Esophagus muscularis mucosa (tissue), 4 donors: ENCODE results near the gene XPC. TPM values are rescaled to one million over a fixed set of nuclear protein-coding genes. Genes with fewer than 3 reads are reported as not detected.

ENCODE experiments used
- DNase-seq: peaks from one replicate; pipeline ENCODE4 v3.0.0-alpha.2; 2017; ENCODE audit errors: extremely low spot score
- H3K27ac ChIP-seq, 4 donors: fragments of 200-600 bp; sonication (generic); replicated peaks in 1 of 4; 1 replicate in 3 of 4; 2 replicates in 1 of 4; pipeline ENCODE4 v1.5.1; 2016 to 2019; ENCODE audit warnings: mild to moderate bottlenecking in 1 of 4
- H3K27me3 ChIP-seq, 4 donors: fragments of 200-600 bp; sonication (generic); one replicate each; pipeline versions ENCODE4 v1.5.1 to v1.6.0; 2016 to 2019
- H3K36me3 ChIP-seq, 4 donors: fragments of 200-600 bp; sonication (generic); one replicate each; pipeline ENCODE4 v1.5.1; 2016 to 2019
- H3K4me1 ChIP-seq, 4 donors: fragments of 200-600 bp; sonication (generic); one replicate each; pipeline ENCODE4 v1.5.1; 2016 to 2019
- H3K4me3 ChIP-seq, 4 donors: fragments of 200-600 bp; sonication (generic); 1 replicate in 2 of 4; 2 replicates in 2 of 4; pipeline ENCODE4 v1.5.1; 2016 to 2019; ENCODE audit warnings: mild to moderate bottlenecking in 4 of 4, moderate library complexity in 1 of 4
- H3K9me3 ChIP-seq, 4 donors: fragments of 200-600 bp; sonication (generic); 1 replicate in 3 of 4; 2 replicates in 1 of 4; pipeline ENCODE4 v1.5.1; 2016 to 2019
- EP300 ChIP-seq: sonication (generic); formaldehyde crosslinking; IDR thresholded peaks from one replicate; pipeline ENCODE4 v1.6.1; 2017; ENCODE audit warnings: antibody characterized with exemption
- POLR2A ChIP-seq: fragments of 450-650 bp; IDR thresholded peaks from one replicate; pipeline ENCODE4 v1.6.1; 2017; ENCODE audit warnings: antibody characterized with exemption, moderate library complexity, mild to moderate bottlenecking, low read depth
- POLR2AphosphoS5 ChIP-seq, 2 donors: sonication (generic); formaldehyde crosslinking; IDR thresholded peaks; one replicate each; pipeline ENCODE4 v1.6.1; 2017; ENCODE audit warnings: antibody characterized with exemption in 2 of 2
- WGBS: methylation state at CpG from one replicate; pipeline ENCODE4 v1.1.5; 2018; 5-methylcytosine and 5-hydroxymethylcytosine counted together
- intact Hi-C: fragments of 100-400 bp; cut with DNase I; formaldehyde crosslinking; loops from one replicate; pipeline ENCODE4 v1.15.1; 2023
- total RNA-seq, 4 donors: library from RNA; depleted of rRNA; stranded (reverse); fragments of >200 nt; gene quantifications; one replicate each; pipeline versions ENCODE4 v1.1.0 to v1.2.1, GENCODE V29; 2016
- TF ChIP-seq, protein P1 (sequence below), 3 experiments: fragments of 200-600 bp in 2 of 3; fragments of 450-650 bp in 1 of 3; sonication (generic) in 2 of 3; IDR thresholded peaks; one replicate each; pipeline ENCODE4 v1.5.1; 2017 to 2019; ENCODE audit warnings: antibody characterized with exemption in 3 of 3, mild to moderate bottlenecking in 2 of 3, moderate library complexity in 1 of 3

The XPC gene
- total RNA-seq, 4 donors from 2014 or later = 28.9 to 41.9 (median 37.8) TPM

DNA sequence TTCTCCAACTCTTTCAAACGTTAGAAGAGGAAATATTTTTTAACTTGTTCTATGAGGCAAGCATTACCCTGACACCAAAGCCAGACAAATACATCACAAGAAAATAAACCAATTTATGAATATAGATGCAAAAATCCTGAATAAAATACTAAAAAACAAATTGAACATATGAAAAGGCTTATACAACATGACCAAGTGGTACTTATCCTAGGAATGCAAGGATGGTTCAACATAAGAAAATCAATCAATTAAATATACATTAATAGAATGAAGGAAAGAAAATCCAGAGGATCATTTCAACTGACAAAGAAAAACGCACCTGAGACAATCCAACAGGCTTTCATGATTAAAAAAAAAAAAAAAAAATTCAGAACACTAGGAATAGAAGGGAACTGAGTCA lies 17.1 kb downstream of the XPC start:
- TF ChIP-seq EP300 (no peak), POLR2AphosphoS5 (IDR thresholded peaks at IDR 0.05) (no peak), POLR2A (no peak)
- TF ChIP-seq, protein P1, sequence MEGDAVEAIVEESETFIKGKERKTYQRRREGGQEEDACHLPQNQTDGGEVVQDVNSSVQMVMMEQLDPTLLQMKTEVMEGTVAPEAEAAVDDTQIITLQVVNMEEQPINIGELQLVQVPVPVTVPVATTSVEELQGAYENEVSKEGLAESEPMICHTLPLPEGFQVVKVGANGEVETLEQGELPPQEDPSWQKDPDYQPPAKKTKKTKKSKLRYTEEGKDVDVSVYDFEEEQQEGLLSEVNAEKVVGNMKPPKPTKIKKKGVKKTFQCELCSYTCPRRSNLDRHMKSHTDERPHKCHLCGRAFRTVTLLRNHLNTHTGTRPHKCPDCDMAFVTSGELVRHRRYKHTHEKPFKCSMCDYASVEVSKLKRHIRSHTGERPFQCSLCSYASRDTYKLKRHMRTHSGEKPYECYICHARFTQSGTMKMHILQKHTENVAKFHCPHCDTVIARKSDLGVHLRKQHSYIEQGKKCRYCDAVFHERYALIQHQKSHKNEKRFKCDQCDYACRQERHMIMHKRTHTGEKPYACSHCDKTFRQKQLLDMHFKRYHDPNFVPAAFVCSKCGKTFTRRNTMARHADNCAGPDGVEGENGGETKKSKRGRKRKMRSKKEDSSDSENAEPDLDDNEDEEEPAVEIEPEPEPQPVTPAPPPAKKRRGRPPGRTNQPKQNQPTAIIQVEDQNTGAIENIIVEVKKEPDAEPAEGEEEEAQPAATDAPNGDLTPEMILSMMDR (IDR thresholded peaks at IDR 0.05) = no peak
- H3K36me3 ChIP-seq = peaks cover 86 to 100% (median 97%) of the 10 kb centered on the region in 4 donors
- H3K9me3 ChIP-seq = peaks cover 0 to 16% (median 7%) of the 10 kb centered on the region in 4 donors
- H3K4me3 ChIP-seq = no peak overlapping the region
- intact Hi-C loops = no loop called here
- no peaks in the 10 kb centered on the region for H3K27me3 ChIP-seq
- H3K4me1 ChIP-seq = no peaks in the 10 kb centered on the region
- DNase-seq = no peak
- H3K27ac ChIP-seq = no peak overlapping the region
- 91% methylated on average over 2 of the region's 2 CpGs for WGBS

DNA sequence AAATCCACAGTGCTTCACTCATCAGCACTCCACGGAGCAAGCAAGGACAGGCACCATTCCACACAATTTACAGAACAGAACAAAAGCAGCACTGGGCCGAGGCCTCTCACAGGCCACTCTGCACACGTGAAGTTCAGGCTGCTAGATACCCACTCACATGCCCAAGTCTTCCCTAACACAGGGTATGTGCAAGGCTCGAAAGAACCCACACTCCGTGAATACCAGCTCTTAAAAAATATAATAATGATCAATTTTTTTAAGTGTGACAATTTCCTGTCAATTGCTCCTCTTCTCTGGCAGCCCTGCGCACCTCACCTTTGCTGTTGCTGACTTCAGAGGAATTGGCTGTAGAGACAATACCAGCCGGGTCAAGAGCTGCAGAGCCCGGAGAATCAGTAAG lies 19.0 kb downstream of the XPC start:
- H3K36me3 ChIP-seq = peaks cover 71 to 97% (median 87%) of the 10 kb centered on the region in 4 donors
- intact Hi-C loops = no loop called here
- 98% methylated on average over 8 of the region's 8 CpGs for WGBS

DNA sequence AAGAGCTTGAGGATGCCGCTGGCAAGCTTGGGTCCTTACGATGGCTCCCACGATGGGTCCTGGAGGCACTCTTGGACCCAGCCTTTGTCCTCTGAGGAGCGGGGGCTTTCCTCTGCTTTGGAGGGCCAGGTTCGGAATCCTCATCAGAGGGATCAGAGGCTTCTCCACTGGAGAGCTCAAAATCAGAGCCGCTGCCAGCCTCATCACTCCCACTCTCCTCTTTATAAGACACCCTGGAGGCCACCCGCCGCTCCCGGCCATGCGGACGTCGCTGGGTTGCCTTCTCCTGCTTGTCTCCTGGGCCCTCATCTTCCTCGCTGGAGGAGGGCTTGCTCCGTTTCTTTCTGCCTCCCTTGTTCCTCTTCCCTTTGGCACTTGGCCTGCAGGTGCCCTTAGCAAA lies 20.0 kb downstream of the XPC start:
- DNase-seq = peak; percentile 62
- H3K36me3 ChIP-seq = peaks cover 66 to 95% (median 87%) of the 10 kb centered on the region in 4 donors
- intact Hi-C loops = no loop called here
- 94% methylated on average over 14 of the region's 14 CpGs for WGBS
- H3K4me3 ChIP-seq = no peak overlapping the region
- no peaks in the 10 kb centered on the region for H3K27me3 ChIP-seq
- no peak overlapping the region for H3K27ac ChIP-seq
- no peaks in the 10 kb centered on the region for H3K4me1 ChIP-seq
- peaks cover 0 to 16% (median 7%) of the 10 kb centered on the region in 4 donors for H3K9me3 ChIP-seq
- TF ChIP-seq EP300 (no peak), POLR2AphosphoS5 (IDR thresholded peaks at IDR 0.05) (no peak), POLR2A (no peak)
- TF ChIP-seq, protein P1 (IDR thresholded peaks at IDR 0.05) = no peak

More for the DNA sequence above, 19.0 kb downstream of the XPC start:
- no peak for TF ChIP-seq POLR2AphosphoS5 (IDR thresholded peaks at IDR 0.05)
- no peak for TF ChIP-seq POLR2A
- no peak for TF ChIP-seq EP300
- TF ChIP-seq, protein P1 (IDR thresholded peaks at IDR 0.05) = no peak
- Histone ChIP-seq H3K9me3 (peaks cover 0 to 16% (median 7%) of the 10 kb centered on the region in 4 donors), H3K27me3 (no peaks in the 10 kb centered on the region), H3K4me3 (no peak overlapping the region), H3K4me1 (no peaks in the 10 kb centered on the region), H3K27ac (no peak overlapping the region)
- DNase-seq = peak; percentile 82

DNA sequence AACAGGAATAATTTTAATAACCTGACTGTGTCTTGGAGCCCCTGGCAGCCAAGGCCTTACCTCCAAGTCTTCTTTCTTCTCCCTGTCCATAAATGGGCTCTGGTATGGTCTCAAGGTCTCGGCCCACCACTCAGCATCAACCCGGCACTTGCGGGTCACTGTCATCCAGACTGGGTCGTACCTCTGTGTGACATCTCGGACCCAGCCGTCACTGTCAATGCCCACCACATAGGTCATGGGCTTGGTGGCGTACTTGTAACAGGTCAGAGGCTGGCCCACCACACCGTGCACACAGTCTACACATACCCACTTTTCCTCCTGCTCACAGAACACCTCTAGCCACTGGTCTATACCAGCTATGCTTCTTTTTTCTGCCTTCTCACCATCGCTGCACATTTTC lies 20.4 kb downstream of the XPC start:
- Histone ChIP-seq H3K4me1 (no peaks in the 10 kb centered on the region), H3K36me3 (peaks cover 62 to 95% (median 87%) of the 10 kb centered on the region in 4 donors), H3K27me3 (no peaks in the 10 kb centered on the region), H3K9me3 (peaks cover 0 to 16% (median 7%) of the 10 kb centered on the region in 4 donors), H3K4me3 (no peak overlapping the region), H3K27ac (no peak overlapping the region)
- TF ChIP-seq POLR2A (no peak), POLR2AphosphoS5 (IDR thresholded peaks at IDR 0.05) (no peak), EP300 (no peak)
- TF ChIP-seq, protein P1 (IDR thresholded peaks at IDR 0.05) = no peak
- WGBS = 97% methylated on average over 9 of the region's 9 CpGs
- intact Hi-C loops = no loop called here
- DNase-seq = peak; percentile 42
